ENCODE results near the gene ABCA10.
A peak's percentile ranks its signal among the peaks of the same experiment; 100 is the strongest.
"Not testable (repeated sequence)": the region's sequence is repeated elsewhere in the genome, so short reads cannot be mapped to it uniquely, and the experiment has no call there.

The ABCA10 gene, protein sequence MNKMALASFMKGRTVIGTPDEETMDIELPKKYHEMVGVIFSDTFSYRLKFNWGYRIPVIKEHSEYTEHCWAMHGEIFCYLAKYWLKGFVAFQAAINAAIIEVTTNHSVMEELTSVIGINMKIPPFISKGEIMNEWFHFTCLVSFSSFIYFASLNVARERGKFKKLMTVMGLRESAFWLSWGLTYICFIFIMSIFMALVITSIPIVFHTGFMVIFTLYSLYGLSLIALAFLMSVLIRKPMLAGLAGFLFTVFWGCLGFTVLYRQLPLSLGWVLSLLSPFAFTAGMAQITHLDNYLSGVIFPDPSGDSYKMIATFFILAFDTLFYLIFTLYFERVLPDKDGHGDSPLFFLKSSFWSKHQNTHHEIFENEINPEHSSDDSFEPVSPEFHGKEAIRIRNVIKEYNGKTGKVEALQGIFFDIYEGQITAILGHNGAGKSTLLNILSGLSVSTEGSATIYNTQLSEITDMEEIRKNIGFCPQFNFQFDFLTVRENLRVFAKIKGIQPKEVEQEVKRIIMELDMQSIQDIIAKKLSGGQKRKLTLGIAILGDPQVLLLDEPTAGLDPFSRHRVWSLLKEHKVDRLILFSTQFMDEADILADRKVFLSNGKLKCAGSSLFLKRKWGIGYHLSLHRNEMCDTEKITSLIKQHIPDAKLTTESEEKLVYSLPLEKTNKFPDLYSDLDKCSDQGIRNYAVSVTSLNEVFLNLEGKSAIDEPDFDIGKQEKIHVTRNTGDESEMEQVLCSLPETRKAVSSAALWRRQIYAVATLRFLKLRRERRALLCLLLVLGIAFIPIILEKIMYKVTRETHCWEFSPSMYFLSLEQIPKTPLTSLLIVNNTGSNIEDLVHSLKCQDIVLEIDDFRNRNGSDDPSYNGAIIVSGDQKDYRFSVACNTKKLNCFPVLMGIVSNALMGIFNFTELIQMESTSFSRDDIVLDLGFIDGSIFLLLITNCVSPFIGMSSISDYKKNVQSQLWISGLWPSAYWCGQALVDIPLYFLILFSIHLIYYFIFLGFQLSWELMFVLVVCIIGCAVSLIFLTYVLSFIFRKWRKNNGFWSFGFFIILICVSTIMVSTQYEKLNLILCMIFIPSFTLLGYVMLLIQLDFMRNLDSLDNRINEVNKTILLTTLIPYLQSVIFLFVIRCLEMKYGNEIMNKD (N-terminal part only)

DNA sequence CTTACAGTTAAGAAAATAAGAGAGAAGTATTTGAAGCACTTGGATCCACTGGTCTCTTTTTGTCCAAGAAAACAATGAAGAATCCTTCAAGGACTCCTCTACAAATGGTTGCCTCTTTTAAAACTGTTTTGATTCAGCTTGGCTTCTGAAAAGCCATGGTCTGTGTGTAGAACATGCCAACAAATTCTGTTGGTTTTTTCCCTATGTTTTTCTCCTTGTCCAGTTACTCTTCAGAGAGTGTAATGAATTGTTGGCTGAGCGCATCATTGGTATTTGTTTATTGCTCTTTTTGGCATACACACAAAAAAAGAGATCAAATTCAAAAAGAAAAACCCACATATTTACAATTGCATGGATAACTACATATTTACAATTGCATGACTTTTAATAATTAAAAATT lies at the start of gene ABCA10:
ABCA10 (minus strand) TSS at position 249 of the 400 bp plus-strand sequence. CDS start 3,466 bp downstream, outside the sequence.
- DNase-seq (ENCODE audit: low read depth, low spot score) = no peak

DNA sequence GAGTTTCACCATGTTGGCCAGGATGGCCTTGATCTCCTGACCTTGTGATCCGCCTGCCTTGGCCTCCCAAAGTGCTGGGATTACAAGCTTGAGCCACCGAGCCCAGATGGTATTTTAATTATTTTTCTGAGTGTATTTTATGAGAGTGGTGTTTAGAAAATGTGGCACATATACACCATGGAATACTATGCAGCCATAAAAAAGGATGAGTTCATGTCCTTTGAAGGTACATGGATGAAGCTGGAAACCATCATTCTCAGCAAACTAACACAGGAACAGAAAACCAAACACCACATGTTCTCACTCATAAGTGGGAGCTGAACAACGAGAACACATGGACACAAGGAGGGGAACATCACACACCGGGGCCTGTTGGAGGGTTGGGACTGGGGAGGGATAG lies 47.7 kb upstream of the ABCA10 start:
- DNase-seq (ENCODE audit: low read depth, low spot score) = not testable (repeated sequence)

DNA sequence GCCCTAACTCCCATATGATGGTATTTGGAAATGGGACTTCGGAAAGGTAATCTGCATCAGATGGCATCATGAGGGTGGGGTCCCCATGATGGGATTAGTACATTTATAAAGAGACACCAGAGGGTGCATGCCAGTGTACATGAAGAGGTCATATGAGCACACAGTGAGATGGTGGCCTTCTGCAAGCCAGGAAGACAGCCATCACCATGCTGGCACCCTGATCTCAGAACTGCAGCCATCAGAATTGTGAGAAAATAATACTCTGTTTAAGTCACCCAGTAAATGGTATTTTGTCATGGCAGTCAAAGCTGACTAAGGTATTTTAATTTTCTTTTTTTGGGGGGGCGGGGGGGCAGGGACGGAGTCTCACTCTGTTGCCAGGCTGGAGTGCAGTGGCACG lies 47.1 kb upstream of the ABCA10 start:
- no peak for DNase-seq (ENCODE audit: low read depth, low spot score)

DNA sequence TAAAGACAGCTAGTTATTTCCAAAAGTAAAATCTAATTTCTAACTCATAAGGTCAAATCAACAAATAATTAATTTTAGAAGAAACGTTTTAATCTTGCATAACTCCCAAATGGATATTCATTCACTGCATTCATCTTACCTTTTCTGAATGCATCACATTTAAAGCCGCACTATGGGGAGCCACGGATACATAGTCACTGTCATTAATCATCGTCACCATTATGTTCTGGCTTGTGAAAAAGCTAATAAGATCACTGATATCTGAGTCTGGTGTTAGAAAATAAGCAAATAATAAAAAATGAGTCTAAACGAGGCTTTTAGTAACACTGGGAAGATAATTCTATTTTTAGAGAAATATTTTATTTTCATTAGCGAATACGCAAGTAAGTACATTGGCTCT lies 42.4 kb upstream of the ABCA10 start:
- DNase-seq (ENCODE audit: low read depth, low spot score) = no peak

DNA sequence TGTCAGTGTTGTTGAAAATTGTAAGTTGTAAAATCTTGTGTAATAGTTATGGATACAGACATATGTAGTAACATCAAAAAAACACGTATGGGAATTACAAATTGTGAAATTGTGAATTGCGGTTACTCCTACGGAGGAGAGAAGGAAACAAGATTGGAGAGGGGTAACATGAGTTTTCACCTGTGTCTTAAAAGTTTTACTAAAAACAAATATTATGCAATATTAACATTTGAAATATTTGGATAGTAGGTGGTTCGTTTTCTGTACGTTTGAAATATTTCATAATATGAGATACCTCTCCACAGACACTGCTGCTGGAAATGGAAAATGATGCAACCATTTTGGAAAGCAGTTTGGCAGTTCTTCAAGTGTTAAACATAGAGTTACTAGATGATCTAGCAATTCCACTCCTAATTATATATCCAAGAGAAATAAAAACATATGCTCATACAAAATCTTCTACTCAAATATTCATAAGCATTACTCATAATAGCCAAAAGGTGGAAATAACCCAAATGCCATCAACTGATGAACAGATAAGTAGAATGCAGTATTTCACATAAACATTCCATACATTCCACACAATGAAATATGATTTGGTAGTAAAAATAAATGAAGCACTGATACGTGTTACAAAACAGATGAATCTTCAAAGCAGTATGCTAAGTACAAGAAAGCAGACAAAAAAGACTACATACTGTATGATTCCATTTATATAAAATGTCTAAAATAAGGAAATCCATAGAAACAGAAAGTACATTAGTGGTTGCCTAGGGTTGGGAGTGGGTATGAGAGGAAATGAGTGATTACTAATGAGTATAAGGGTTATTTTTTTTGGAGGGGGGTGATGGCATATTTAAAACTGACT lies 40.7 kb upstream of the ABCA10 start:
- no peak for DNase-seq (ENCODE audit: low read depth, low spot score)

DNA sequence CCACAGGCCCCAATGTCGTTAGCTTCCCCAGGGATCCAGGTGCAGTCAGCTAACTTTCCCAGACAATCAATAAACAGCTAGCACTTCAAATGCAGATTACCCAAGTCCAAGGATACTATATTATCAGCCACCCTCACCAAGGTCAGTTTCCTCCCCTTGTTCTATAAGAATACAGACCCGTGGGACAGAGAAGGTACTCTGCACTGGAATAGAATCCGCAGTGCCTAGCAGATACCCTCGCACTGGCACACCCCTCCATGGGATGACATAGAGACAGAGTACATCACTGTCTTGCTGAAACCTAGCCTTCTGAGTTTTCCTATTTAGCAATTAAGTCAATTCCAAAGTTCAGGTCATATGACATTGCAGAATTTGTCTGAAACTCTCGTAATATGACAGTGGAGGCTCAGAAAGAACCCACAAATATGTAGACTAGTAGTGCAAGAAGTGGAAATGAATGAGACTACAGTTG lies 40.0 kb upstream of the ABCA10 start:
- no peak for DNase-seq (ENCODE audit: low read depth, low spot score)

DNA sequence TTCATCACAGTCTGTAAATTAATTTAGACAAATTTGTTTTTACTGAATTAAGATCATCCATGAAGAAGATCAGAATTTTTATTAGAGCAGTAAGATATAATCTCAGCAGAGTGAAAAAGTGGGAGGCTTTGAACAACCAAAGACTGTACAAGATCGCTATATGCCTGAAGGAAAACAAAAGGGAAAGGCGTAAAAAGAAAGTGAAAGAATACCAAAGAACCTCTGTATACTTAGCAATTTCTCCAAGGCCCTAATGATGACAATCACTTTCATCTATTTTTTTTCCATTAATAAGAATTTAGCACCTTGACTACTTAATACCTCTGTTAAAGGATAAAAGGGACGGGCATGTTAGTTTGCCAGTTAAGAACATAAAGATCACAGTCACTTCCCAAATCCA lies 38.6 kb upstream of the ABCA10 start:
- no peak for DNase-seq (ENCODE audit: low read depth, low spot score)

DNA sequence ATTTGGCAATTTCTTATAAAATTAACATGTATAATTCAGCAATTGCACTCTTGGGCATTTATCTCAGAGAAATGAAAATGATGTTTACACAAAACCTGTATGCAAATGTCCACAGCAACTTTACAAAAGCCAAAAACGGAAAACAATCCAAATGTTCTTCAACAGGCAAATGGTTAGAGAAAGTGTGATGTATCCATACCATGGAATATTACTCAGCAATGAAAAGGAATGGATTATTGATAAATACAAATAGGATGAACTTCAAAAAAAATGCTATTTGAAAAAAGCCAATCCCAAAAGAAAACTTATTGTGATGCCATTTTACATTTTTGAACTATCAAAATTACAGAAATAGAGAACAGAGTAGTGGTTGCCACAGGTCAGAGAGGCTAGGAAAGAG lies 37.2 kb upstream of the ABCA10 start:
- no peak for DNase-seq (ENCODE audit: low read depth, low spot score)

DNA sequence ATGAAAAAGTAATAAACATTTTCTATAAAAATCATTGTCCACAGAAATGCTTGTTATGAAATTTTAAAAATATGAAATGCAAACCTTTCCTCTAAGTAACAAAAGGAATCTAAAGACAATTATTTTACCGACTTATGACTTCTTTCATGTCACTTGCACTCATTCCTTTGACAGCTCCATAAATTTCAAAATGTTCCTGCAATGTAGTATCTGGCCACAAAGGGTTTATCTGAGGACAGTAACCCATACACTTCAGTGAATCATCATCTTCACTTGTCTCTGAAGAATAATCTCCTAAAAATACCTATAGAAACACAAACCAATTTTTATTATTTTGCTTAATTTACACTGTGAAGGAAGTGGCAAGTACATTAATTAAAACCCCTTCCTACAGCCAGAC lies 25.6 kb upstream of the ABCA10 start:
- no peak for DNase-seq (ENCODE audit: low read depth, low spot score)

DNA sequence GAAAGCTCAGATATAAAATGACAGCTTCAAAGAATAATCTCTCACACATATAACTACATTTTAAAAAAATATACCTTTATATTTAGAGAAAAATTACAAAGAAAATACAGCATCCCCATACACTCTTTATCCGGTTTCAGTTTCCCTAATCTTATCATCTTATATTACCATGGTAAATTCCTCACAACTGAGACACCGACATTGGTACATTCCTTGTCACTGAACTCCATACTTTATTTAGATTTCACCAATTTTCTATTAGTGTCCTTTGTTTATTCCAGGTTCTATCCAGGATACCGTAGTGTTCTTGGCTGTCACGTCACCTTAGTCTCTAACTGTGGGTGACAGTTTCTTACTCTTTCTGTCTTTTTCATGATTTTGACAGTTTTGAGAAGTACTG lies 22.0 kb upstream of the ABCA10 start:
- DNase-seq (ENCODE audit: low read depth, low spot score) = no peak

DNA sequence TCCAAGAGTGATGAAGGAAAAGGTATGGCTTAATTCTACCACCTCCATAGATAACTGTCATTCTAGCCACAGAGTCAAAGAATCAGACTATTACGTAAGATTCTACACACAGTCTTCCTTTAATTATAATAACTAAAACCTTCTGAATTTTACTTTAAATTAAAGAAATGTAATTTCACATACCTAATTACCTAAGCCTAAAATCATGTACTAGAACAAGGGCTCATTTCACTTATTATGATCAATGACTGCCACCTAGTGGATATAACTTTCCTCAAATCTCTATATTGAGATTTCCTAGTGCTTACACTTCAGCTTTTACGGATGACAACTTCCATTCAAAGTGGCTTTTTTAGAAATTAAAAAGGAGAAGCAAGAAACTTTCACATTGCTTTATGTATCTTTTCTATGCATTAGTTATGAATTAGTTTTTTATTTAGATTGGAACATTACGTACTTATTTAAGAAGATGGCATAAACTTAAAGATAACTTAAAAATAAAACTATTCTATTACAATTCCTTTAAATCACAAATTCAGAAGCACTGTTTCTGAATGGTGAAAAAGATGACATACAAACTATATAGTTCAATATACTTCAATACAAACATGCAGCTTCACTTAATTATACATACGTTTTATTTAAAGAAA lies 18.2 kb upstream of the ABCA10 start:
- no peak for DNase-seq (ENCODE audit: low read depth, low spot score)

DNA sequence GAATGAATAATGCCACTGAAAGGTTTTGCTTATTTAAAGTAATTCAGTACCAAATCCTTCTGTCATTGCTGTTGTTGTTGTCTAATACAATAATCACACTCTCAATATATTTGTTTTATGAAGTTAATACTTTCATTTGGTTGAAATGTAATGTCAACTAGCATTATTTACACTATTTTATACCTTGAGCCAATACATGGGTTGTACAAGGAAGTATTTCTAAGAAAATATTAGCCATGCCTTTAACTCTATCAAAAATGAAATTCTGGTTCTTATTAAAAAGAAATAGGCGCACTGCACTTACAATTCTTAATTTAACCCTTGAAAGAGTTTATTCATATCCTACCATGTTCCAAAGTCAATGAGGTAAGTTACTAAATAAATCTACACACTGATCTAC lies 17.6 kb upstream of the ABCA10 start:
- no peak for DNase-seq (ENCODE audit: low read depth, low spot score)

DNA sequence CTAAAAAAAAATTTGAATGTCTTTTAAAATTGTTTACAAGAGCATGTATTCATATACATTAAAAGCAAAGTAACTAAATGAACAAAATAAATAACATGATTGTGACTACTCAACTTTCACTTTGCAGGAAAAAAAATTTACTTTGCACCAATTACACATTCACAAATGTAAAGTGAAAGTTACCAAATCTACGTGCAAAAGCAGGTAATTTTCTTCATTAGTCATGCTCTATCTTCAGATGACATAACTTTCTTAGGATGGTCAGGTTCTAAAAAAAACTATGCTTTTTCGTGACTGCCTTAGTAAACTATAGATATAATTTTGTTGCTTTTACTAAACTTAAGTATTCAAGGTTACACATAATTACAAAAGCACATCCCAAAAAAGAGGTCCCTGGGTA lies 17.0 kb upstream of the ABCA10 start:
- no peak for DNase-seq (ENCODE audit: low read depth, low spot score)

DNA sequence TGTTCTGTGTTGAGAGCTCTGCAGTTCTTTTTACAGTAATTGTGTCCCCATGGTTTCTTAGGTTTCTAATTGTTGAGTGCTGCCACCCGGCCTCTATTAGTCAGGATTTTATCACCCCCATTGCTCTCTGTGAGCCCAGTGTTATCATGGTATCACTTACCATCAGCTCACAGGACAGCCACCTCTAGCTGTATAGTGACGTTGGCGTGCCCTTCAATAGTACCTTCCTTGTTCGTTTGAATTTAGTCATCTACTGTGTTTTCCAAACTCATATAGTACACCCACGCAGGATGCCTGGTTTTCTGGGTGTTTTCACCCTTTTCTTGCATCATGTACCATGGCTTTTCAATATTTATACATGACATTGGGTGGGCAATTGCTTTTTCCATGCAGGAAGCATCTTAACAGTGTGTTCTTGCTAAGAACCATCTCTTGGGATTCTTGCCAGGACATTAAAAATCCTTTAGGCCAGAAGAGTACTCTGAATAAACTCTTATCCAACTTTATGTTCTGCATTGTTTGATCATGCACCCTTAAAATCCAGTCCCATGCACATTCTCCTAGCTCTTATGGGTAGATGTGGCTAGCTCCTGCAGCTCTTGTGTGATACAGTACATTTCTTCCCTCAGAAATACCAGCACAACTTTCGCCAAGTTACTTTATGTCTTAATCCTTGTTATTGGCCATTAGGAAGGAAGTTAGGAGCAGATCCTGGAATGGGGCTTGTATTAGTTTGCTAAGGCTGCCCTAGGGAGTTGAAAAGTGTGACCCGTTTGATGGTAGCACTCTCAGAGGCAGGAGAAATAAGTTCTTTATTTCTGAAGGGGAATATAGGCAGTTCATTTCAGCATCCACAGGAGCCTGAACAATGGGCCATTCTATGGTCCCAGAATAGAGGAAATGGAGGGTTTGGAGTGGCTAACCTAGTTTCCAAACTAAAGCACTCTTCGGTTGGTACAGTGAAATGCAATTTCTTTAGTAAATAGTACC lies 11.3 kb upstream of the ABCA10 start:
- DNase-seq (ENCODE audit: low read depth, low spot score) = no peak

DNA sequence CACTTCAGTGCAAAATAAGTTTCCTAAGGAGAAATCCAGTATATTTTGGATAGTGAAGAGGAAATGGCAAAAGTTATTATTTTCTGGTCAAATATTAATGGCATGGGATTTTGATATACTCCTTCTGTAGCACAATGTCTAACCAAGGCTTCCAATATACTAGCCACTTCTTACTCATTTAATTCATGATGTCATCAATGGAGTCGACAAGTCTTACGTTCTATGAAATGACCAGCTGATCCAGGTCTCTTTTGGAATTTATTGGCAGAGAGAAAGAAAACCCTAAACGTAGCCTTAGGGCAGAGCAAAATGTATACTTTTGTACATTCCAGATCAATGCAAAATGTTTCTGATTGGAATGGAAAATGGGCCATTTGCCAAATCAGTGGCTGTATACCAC lies 8.3 kb upstream of the ABCA10 start:
- no peak for DNase-seq (ENCODE audit: low read depth, low spot score)

DNA sequence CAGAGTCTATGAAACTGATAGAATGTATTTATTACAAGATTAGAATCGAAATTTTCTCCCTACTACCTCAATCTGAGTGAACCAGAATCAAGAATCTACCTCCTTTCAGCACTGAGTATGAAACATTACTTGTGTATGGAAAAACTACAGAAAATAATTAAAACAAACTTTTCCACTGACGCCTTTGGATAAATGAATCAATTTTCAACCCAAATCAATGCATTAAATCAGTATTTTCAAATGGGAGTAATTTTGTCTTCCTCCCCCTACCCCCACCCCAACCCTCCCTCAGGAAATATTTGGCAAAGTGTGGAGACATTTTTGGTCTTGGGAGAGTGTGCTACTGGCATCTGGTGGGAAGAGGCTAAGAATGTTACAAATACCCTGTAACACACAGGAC lies 7.8 kb upstream of the ABCA10 start:
- no peak for DNase-seq (ENCODE audit: low read depth, low spot score)

DNA sequence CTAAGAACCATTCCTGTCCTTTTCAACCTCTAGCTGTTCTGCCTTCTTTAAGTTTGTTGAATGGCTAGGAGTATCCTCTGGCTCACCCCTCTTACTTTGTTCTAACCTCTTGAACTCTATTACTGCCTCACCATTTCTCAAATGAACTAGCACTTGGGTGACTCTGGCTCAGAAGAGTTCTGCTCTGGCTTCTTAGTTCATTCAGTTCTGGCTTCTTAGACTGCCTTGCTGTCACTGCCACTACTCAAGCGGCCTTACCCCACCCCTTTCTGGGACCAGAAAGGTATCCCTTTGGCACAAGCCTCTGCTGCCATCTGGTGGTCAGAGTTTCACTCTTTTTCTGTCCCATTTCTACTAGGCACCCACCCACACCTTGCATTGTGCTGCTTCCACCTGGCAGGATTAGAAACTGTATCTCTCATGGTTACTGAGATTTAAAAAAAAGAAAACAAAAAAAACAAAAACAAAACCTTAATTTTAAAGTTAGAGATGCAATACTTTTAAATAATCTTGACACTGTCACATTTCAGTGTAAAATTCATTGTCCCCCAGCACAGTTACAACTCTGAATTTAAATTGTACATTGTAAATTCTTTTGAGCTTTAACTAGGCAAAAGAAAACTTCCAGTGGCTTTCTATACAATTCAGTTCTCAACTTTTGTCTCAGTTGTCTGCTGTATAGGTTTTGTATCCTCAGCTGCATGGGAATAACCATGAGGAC lies 6.9 kb upstream of the ABCA10 start:
- peak; percentile 57 for DNase-seq (ENCODE audit: low read depth, low spot score)

DNA sequence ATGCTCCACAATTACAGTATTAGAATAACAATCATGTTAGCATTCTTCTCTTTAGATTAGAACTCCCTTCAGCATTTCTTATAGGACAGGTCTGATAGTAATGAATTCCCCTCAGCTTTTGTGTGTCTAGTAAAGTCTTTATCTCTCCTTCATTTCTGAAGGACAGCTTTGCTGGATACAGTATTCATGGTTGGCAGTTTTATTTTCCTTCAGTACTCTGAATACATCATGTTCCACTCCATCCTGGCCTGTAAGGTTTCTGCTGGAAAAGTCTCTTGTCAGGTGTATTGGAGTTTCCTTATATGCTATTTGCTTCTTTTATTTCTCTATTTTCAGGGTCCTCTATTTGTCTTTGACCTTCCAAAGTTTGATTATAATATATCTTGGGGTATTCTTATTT lies 4.0 kb upstream of the ABCA10 start:
- DNase-seq (ENCODE audit: low read depth, low spot score) = no peak

DNA sequence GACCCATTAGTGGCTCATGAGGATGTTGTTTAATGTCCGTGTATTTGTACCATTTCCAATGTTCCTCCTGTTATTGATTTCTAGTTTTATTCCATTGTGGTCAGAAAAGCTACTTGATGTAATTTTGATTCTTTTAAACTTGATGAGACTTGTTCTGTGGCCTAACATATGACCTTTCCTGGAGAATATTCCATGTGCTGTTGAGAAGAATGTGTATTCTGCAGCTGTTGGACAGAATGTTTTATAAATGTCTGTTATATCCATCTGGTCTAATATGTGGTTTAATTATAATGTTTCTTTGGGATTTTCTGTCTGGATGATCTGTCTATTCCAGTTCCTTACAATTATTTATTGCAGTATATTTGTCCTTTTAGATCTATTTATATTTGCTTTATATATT lies 2.9 kb upstream of the ABCA10 start:
- no peak for DNase-seq (ENCODE audit: low read depth, low spot score)
